Trophoblast cell (in vitro differentiated cells and primary cell): ENCODE measurements around the gene RSBN1L.

Experiments used
- DNase-seq, 2 donors: peaks; one replicate each; pipeline ENCODE4 v3.0.0-alpha.2; 2016
- H2AFZ ChIP-seq: 2 replicates; pipeline ENCODE4 v1.6.1; 2013; ENCODE audit warnings: low read length, moderate library complexity, mild to moderate bottlenecking; ENCODE audit not compliant: insufficient read depth, poor library complexity
- H2AK5ac ChIP-seq: 2 replicates; pipeline ENCODE4 v1.6.1; 2013; ENCODE audit warnings: mild to moderate bottlenecking, low read length
- H2BK120ac ChIP-seq: 2 replicates; pipeline ENCODE4 v1.6.1; 2013; ENCODE audit warnings: low read length, mild to moderate bottlenecking, moderate library complexity; ENCODE audit not compliant: insufficient read depth, poor library complexity
- H2BK12ac ChIP-seq: 2 replicates; pipeline ENCODE4 v1.6.1; 2013; ENCODE audit warnings: mild to moderate bottlenecking, low read length, moderate library complexity
- H2BK5ac ChIP-seq: 2 replicates; pipeline ENCODE4 v1.6.1; 2013; ENCODE audit warnings: low read length, low read depth, moderate library complexity, mild to moderate bottlenecking; ENCODE audit not compliant: poor library complexity
- H3K14ac ChIP-seq: 2 replicates; pipeline ENCODE4 v1.6.1; 2013; ENCODE audit warnings: mild to moderate bottlenecking, low read length
- H3K18ac ChIP-seq: 2 replicates; pipeline ENCODE4 v1.6.1; 2013; ENCODE audit warnings: mild to moderate bottlenecking, low read length
- H3K23ac ChIP-seq: 2 replicates; pipeline ENCODE4 v1.6.1; 2013; ENCODE audit warnings: low read length
- H3K27ac ChIP-seq: 2 replicates; pipeline ENCODE4 v1.5.1; 2013; ENCODE audit warnings: low read depth, mild to moderate bottlenecking, inconsistent platforms, low read length, moderate library complexity
- H3K27me3 ChIP-seq: 2 replicates; pipeline ENCODE4 v1.6.1; 2013; ENCODE audit warnings: inconsistent platforms, mild to moderate bottlenecking, low read length, moderate library complexity; ENCODE audit not compliant: insufficient read depth
- H3K36me3 ChIP-seq, 2 experiments: 1 replicate in 1 of 2; 2 replicates in 1 of 2; pipeline ENCODE4 v1.6.1; 2013; ENCODE audit warnings: low read length in 2 of 2, mild to moderate bottlenecking in 2 of 2, moderate library complexity in 1 of 2; ENCODE audit not compliant: insufficient read depth in 2 of 2, control insufficient read depth in 1 of 2
- H3K4ac ChIP-seq: 2 replicates; pipeline ENCODE4 v1.6.1; 2013; ENCODE audit warnings: low read depth, mild to moderate bottlenecking, low read length, moderate library complexity
- H3K4me1 ChIP-seq, 2 experiments: 1 replicate in 1 of 2; 2 replicates in 1 of 2; pipeline ENCODE4 v1.6.1; 2013; ENCODE audit warnings: low read length in 2 of 2, mild to moderate bottlenecking in 2 of 2, moderate library complexity in 1 of 2; ENCODE audit not compliant: insufficient read depth in 2 of 2, control insufficient read depth in 1 of 2
- H3K4me2 ChIP-seq: 2 replicates; pipeline ENCODE4 v1.6.1; 2013; ENCODE audit warnings: inconsistent platforms, mild to moderate bottlenecking, low read length, moderate library complexity
- H3K4me3 ChIP-seq: 2 replicates; pipeline ENCODE4 v1.5.1; 2013; ENCODE audit warnings: mild to moderate bottlenecking, low read depth, low read length, inconsistent platforms
- H3K79me1 ChIP-seq: one replicate; pipeline ENCODE4 v1.6.1; 2013; ENCODE audit warnings: low read length
- H3K79me2 ChIP-seq: 2 replicates; pipeline ENCODE4 v1.6.1; 2013; ENCODE audit warnings: low read length, mild to moderate bottlenecking; ENCODE audit not compliant: control insufficient read depth, insufficient read depth, poor library complexity
- H3K9ac ChIP-seq: 2 replicates; pipeline ENCODE4 v1.6.1; 2013; ENCODE audit warnings: mild to moderate bottlenecking, low read length
- H3K9me3 ChIP-seq: 2 replicates; pipeline ENCODE4 v1.6.1; 2013; ENCODE audit warnings: low read depth, mild to moderate bottlenecking, control low read depth, inconsistent platforms, low read length; ENCODE audit not compliant: insufficient read depth
- H4K12ac ChIP-seq: 2 replicates; pipeline ENCODE4 v1.6.1; 2013; ENCODE audit warnings: low read depth, mild to moderate bottlenecking, low read length, moderate library complexity
- H4K8ac ChIP-seq: 2 replicates; pipeline ENCODE4 v1.6.1; 2013; ENCODE audit warnings: low read depth, mild to moderate bottlenecking, low read length, moderate library complexity
- H4K91ac ChIP-seq: one replicate; pipeline ENCODE4 v1.6.1; 2013; ENCODE audit warnings: low read depth, mild to moderate bottlenecking, low read length, moderate library complexity
- WGBS: extraction: QIAGEN DNeasy Blood & Tissue Kit; methylation state at CpG from one replicate; pipeline ENCODE4 v1.1.7; 2013; ENCODE audit warnings: missing lambda C conversion rate; ENCODE audit not compliant: insufficient read length, insufficient coverage; ENCODE audit errors: extremely low coverage; 5-methylcytosine and 5-hydroxymethylcytosine counted together

The RSBN1L gene

GRCh38 chr7:77735457-77735856 lies 39.2 kb downstream of the RSBN1L start:
- H3K4me3 ChIP-seq = no peak overlapping the region
- H3K79me2 ChIP-seq = peaks cover 2% of the 10 kb centered on the region
- H3K36me3 ChIP-seq = no peaks in the 10 kb centered on the region
- no peak overlapping the region for H3K27ac ChIP-seq
- H2BK5ac ChIP-seq = no peak overlapping the region
- no peak overlapping the region for H4K91ac ChIP-seq
- no peak overlapping the region for H3K14ac ChIP-seq
- no peak overlapping the region for H2AK5ac ChIP-seq
- H4K8ac ChIP-seq = no peak overlapping the region
- no peak overlapping the region for H3K9ac ChIP-seq
- WGBS = no CpG with 5 or more reads among the region's 1 CpG
- no peak overlapping the region for H3K4ac ChIP-seq
- no peak overlapping the region for H4K12ac ChIP-seq
- H3K79me1 ChIP-seq = peaks cover 2% of the 10 kb centered on the region
- H3K9me3 ChIP-seq = no peaks in the 10 kb centered on the region
- no peak overlapping the region for H2BK12ac ChIP-seq
- H3K23ac ChIP-seq = no peak overlapping the region
- H3K18ac ChIP-seq = no peak overlapping the region
- H3K27me3 ChIP-seq = no peaks in the 10 kb centered on the region
- H3K4me2 ChIP-seq = no peak overlapping the region
- H2AFZ ChIP-seq = no peak overlapping the region
- H2BK120ac ChIP-seq = no peak overlapping the region
- peaks cover 7 to 12% of the 10 kb centered on the region in 2 experiments for H3K4me1 ChIP-seq
- DNase-seq = no peak

- Histone ChIP-seq H4K8ac (no peak overlapping the region), H2BK5ac (no peak overlapping the region), H3K36me3 (no peaks in the 10 kb centered on the region), H3K4me3 (no peak overlapping the region), H3K4ac (no peak overlapping the region), H2BK120ac (no peak overlapping the region), H2AK5ac (no peak overlapping the region), H2AFZ (no peak overlapping the region), H3K27me3 (no peaks in the 10 kb centered on the region), H4K91ac (no peak overlapping the region), H2BK12ac (no peak overlapping the region), H3K4me2 (no peak overlapping the region), H3K79me2 (no peaks in the 10 kb centered on the region), H3K9me3 (no peaks in the 10 kb centered on the region), H3K27ac (no peak overlapping the region), H3K9ac (no peak overlapping the region), H3K14ac (no peak overlapping the region), H3K4me1 (peaks cover 6 to 9% of the 10 kb centered on the region in 2 experiments), H4K12ac (no peak overlapping the region), H3K23ac (no peak overlapping the region), H3K18ac (no peak overlapping the region), H3K79me1 (peaks cover 2% of the 10 kb centered on the region)
- no CpG with 5 or more reads among the region's 5 CpGs for WGBS
- DNase-seq = no peak
These were observed 40.7 kb downstream of the RSBN1L start for GRCh38 chr7:77736991-77737390.

GRCh38 chr7:77738382-77738781 lies 42.1 kb downstream of the RSBN1L start:
- Histone ChIP-seq H3K79me1 (peaks cover 2% of the 10 kb centered on the region), H2BK120ac (no peak overlapping the region), H2AFZ (no peak overlapping the region), H3K27ac (no peak overlapping the region), H4K91ac (peak overlapping the region; percentile 24), H3K9ac (no peak overlapping the region), H3K9me3 (no peaks in the 10 kb centered on the region), H3K4me3 (no peak overlapping the region), H4K8ac (no peak overlapping the region), H3K36me3 (no peaks in the 10 kb centered on the region), H2BK12ac (no peak overlapping the region), H3K18ac (no peak overlapping the region), H3K14ac (no peak overlapping the region), H3K4ac (no peak overlapping the region), H3K4me2 (no peak overlapping the region), H4K12ac (no peak overlapping the region), H2BK5ac (no peak overlapping the region), H3K27me3 (no peaks in the 10 kb centered on the region), H2AK5ac (no peak overlapping the region), H3K79me2 (no peaks in the 10 kb centered on the region), H3K4me1 (peaks cover 6 to 9% of the 10 kb centered on the region in 2 experiments), H3K23ac (no peak overlapping the region)
- no CpG with 5 or more reads among the region's 1 CpG for WGBS
- peak in 1 of 2 donors; percentile 52 for DNase-seq

GRCh38 chr7:77738871-77739270 lies 42.6 kb downstream of the RSBN1L start:
- Histone ChIP-seq H2BK12ac (no peak overlapping the region), H3K9ac (no peak overlapping the region)
- WGBS = no CpG with 5 or more reads among the region's 3 CpGs

More at GRCh38 chr7:77738871-77739270, 42.6 kb downstream of the RSBN1L start:
- Histone ChIP-seq H4K8ac (no peak overlapping the region), H3K4me3 (no peak overlapping the region), H3K27ac (no peak overlapping the region), H4K91ac (peak overlapping the region; percentile 24), H3K18ac (no peak overlapping the region), H2BK5ac (no peak overlapping the region), H3K79me2 (no peaks in the 10 kb centered on the region), H2AFZ (no peak overlapping the region), H2BK120ac (no peak overlapping the region), H3K36me3 (no peaks in the 10 kb centered on the region), H3K4me1 (peaks cover 6 to 9% of the 10 kb centered on the region in 2 experiments), H2AK5ac (no peak overlapping the region), H3K4ac (no peak overlapping the region), H3K79me1 (peaks cover 2% of the 10 kb centered on the region), H3K23ac (no peak overlapping the region), H3K14ac (no peak overlapping the region), H3K27me3 (no peaks in the 10 kb centered on the region), H4K12ac (no peak overlapping the region), H3K9me3 (no peaks in the 10 kb centered on the region), H3K4me2 (no peak overlapping the region)
- DNase-seq = peak; percentile 65 to 86
